GM19238 (cell line): ENCODE measurements around the gene GEMIN2.
"Not testable (repeated sequence)": the region's sequence is repeated elsewhere in the genome, so short reads cannot be mapped to it uniquely, and the experiment has no call there.

Experiments
- DNase-seq: peaks from one replicate; pipeline ENCODE4 v3.0.0; 2011; ENCODE audit warnings: low spot score; ENCODE audit not compliant: insufficient read length

GEMIN2 gene

DNA sequence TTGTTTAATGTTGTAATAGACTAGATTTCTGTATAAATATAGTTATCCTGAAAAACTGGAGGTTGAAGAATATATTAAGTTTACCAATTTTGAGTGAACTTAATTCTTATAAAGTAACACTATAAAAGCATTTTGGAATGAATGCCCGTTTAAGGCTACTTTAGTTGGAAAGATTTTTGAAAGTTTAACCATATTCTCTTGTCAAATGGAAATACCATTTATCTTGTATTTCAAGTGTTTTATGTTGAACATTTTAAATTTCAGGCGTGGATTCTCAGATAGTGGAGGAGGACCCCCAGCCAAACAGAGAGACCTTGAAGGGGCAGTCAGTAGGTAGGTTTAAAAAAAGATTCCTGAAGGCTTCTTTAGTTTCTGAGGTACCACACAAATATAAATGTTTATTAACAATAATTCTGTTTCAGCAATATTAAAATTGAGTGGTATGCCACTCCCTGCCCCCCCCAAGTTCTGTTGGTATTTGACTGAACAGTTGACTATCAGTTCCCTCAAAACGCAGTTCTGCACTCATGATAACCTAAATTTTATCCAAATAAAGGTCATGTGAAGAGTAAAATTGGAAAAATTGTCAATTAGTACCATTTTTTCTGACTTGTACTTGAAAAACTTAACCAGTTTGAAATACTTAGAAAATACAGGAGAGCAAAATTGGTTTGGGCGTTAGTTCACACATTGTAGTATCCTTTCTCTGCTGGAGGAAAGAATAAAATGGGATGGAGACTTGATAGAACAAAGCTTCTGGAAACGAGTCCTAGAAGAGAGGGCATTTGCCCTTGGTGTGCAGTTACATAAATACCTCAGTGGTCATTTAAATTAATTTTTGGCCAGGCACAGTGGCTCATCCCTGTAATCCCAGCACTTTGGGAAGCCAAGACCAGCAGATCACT lies 62.4 kb downstream of the GEMIN2 start:
- DNase-seq = no peak

DNA sequence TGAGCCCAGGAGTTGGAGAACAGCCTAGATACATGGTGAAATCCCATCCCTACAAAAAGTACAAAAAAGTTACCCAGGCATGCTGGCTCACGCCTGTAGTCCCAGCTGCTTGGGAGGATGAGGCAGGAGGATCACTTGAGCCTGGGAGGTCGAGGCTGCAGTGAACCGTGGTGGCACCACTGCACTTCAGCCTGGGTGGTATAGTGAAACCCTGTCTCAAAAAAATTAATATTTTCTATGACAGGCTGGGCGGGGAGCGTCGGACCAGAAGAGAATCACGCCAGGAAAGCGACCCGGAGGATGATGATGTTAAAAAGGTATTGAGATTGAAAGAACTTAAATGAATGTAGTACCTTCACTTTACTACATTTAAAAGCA lies 63.0 kb downstream of the GEMIN2 start:
- DNase-seq = no peak

GRCh38 chr14:39179042-39179441 lies 64.9 kb downstream of the GEMIN2 start:
- DNase-seq = no peak

DNA sequence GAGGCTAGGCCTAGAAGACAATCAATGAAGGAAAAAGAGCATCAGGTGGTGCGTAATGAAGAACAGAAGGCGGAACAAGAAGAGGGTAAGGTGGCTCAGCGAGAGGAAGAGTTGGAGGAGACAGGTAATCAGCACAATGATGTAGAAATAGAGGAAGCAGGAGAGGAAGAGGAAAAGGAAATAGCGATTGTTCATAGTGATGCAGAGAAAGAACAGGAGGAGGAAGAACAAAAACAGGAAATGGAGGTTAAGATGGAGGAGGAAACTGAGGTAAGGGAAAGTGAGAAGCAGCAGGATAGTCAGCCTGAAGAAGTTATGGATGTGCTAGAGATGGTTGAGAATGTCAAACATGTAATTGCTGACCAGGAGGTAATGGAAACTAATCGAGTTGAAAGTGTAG lies 66.4 kb downstream of the GEMIN2 start:
- DNase-seq = no peak

GRCh38 chr14:39181026-39181692 lies 67.0 kb downstream of the GEMIN2 start:
- DNase-seq = no peak

- DNase-seq = no peak
Observed at GRCh38 chr14:39181693-39182047, 67.5 kb downstream of the GEMIN2 start.

DNA sequence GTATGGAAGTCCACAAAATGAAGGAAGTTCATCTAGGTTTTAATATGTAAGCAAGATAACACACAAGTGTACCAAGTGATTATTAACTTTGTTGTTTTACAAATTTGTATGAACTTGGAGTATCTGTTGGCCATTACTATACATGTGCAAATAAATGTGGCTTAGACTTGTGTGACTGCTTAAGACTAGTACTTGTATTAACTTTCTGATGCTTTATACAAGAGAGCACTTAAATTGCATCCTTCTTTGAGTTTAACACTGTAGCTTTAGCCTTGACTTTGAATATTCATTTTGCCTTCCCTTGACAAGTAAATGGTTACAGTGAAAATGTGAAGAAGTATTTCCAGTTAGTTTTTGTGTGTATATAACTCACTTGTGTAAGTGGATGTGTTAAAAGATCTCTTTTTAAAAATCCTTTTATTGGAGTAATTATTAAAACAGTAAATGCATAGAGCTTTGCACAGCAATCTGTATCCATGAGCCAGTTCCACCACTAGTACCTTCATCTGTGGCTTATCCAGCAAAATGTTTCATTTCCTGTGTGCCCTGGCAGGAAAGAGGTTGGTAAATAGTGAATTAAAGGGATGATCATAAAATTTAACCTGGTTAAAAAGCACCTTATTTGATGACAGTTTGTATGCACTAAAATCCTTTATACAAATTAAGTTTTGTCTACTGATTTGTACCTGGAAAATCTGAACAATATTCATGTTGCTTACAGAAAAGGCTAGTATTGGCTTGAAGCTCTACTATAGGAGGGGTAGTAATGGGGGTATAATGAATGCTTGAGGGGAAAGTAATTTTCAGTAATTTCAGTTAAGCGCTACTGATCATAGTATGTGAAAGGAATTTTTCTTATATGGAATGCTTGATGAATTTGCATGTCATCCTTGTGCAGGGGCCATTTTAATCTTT lies 68.9 kb downstream of the GEMIN2 start:
- DNase-seq = no peak

- not testable (repeated sequence) for DNase-seq
Observed at GRCh38 chr14:39183685-39184003, 69.5 kb downstream of the GEMIN2 start.

GRCh38 chr14:39184628-39185255 lies 70.6 kb downstream of the GEMIN2 start:
- no peak for DNase-seq

GRCh38 chr14:39185256-39186049 lies 71.3 kb downstream of the GEMIN2 start:
- no peak for DNase-seq
